HEK293T (cell line): ENCODE data around the gene TECPR1.

ENCODE experiments used
- CTCF ChIA-PET: fragments of 350-600 bp; formaldehyde crosslinking; extraction: SDS; loops from one replicate; lab custom pipeline; 2021; ENCODE audit warnings: antibody characterized with exemption, inconsistent platforms; lab: Yijun Ruan, JAX
- POLR2A ChIA-PET: fragments of 350-600 bp; formaldehyde crosslinking; extraction: SDS; loops from one replicate; lab custom pipeline; 2020; ENCODE audit warnings: antibody characterized with exemption, inconsistent platforms; lab: Yijun Ruan, JAX
- DNase-seq: peaks from one replicate; pipeline ENCODE4 v3.0.0; 2012; ENCODE audit warnings: mixed read lengths; ENCODE audit errors: extremely low spot score
- ARNT ChIP-seq: fragments of 450-650 bp; IDR thresholded peaks from 2 replicates; pipeline ENCODE4 v1.6.1; 2017; ENCODE audit warnings: mild to moderate bottlenecking
- BHLHE40 ChIP-seq: fragments of 450-650 bp; IDR thresholded peaks from 2 replicates; pipeline ENCODE4 v1.6.1; 2016; ENCODE audit warnings: mild to moderate bottlenecking, moderate library complexity, borderline replicate concordance
- CTBP1 ChIP-seq: fragments of 450-650 bp; IDR thresholded peaks from 2 replicates; pipeline ENCODE4 v1.6.1; 2016; ENCODE audit warnings: borderline replicate concordance
- ELF4 ChIP-seq: fragments of 450-650 bp; IDR thresholded peaks from 2 replicates; pipeline ENCODE4 v1.6.1; 2017; ENCODE audit warnings: antibody characterized with exemption
- FOXA1 ChIP-seq: fragments of 450-650 bp; IDR thresholded peaks from 2 replicates; pipeline ENCODE4 v1.6.1; 2016; ENCODE audit warnings: mild to moderate bottlenecking
- FOXK2 ChIP-seq: fragments of 450-650 bp; IDR thresholded peaks from 2 replicates; pipeline ENCODE4 v1.6.1; 2016; ENCODE audit warnings: mild to moderate bottlenecking
- FOXM1 ChIP-seq: fragments of 450-650 bp; IDR thresholded peaks from 2 replicates; pipeline ENCODE4 v1.6.1; 2017; ENCODE audit warnings: mild to moderate bottlenecking, borderline replicate concordance
- HDGF ChIP-seq: fragments of 450-650 bp; IDR thresholded peaks from 2 replicates; pipeline ENCODE4 v1.6.1; 2017; ENCODE audit warnings: antibody characterized with exemption, borderline replicate concordance
- L3MBTL2 ChIP-seq: fragments of 450-650 bp; conservative IDR thresholded peaks from 2 replicates; pipeline ENCODE4 v1.6.1; 2016; ENCODE audit warnings: mild to moderate bottlenecking
- LEF1 ChIP-seq: fragments of 450-650 bp; IDR thresholded peaks from 2 replicates; pipeline ENCODE4 v1.6.1; 2017; ENCODE audit warnings: mild to moderate bottlenecking, borderline replicate concordance
- NFRKB ChIP-seq: fragments of 450-650 bp; IDR thresholded peaks from 2 replicates; pipeline ENCODE4 v1.6.1; 2016; ENCODE audit warnings: mild to moderate bottlenecking, moderate library complexity
- SP1 ChIP-seq: fragments of 450-650 bp; IDR thresholded peaks from 2 replicates; pipeline ENCODE4 v1.6.1; 2017
- SUZ12 ChIP-seq: fragments of 450-650 bp; IDR thresholded peaks from 2 replicates; pipeline ENCODE4 v1.6.1; 2016; ENCODE audit warnings: mild to moderate bottlenecking
- TARDBP ChIP-seq: fragments of 450-650 bp; IDR thresholded peaks from 2 replicates; pipeline ENCODE4 v1.6.1; 2016
- ZNF384 ChIP-seq: fragments of 450-650 bp; IDR thresholded peaks from 2 replicates; pipeline ENCODE4 v1.6.1; 2016
- TF ChIP-seq, protein P1 (sequence below): fragments of 450-650 bp; IDR thresholded peaks from 2 replicates; pipeline ENCODE4 v1.6.1; 2016

TECPR1 gene

GRCh38 chr7:98251601-98252424 lies at the start of gene TECPR1:
Gene TECPR1 (minus strand): TSS chr7:98252232. CDS start chr7:98246146, 6,086 bp downstream.
- CTCF ChIA-PET, result no interaction called here
- POLR2A ChIA-PET, result no interaction called here
- TF ChIP-seq SUZ12 (no peak), ELF4 (peak; percentile 89), TARDBP (no peak)
- TF ChIP-seq, protein P1, sequence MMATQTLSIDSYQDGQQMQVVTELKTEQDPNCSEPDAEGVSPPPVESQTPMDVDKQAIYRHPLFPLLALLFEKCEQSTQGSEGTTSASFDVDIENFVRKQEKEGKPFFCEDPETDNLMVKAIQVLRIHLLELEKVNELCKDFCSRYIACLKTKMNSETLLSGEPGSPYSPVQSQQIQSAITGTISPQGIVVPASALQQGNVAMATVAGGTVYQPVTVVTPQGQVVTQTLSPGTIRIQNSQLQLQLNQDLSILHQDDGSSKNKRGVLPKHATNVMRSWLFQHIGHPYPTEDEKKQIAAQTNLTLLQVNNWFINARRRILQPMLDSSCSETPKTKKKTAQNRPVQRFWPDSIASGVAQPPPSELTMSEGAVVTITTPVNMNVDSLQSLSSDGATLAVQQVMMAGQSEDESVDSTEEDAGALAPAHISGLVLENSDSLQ, result no peak
- DNase-seq, result peak; percentile 98

DNA sequence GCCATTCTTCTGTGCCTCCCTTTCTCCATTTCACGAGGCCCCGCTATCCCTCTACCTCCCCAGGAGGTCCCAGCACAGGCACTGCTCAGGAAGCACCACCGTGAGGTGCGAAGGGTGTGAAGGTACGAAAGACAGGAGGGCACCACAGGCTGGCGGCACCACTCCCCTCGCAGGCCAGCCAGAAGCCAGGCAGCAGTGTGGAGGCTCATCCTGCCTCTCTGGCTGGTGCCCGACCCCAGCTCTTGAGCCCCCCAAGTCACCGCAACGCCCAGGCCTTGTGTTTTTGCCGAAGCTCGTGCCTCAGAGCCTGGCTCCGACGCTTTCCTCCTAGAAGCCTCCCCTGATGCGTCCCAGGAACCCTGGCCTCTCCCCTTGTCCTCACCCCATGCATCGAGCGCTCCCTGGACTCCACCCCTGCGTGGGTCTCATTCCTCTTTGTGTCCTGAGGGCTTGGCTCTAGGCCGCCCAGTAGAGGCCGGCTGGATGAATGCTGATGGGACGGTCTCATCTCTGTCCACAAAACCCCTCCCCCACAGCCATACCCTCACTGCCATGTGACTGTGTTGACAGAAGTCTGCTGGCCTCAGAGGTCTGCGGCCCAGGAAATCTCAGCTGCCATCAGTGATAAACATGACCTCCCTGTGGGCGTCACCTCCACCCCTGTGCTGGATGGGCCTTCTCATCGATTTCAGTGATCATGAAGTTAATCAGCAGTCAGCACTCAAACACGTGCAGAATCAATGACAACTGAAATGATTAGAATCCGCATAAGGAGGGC lies 48.8 kb upstream of the TECPR1 start:
- ChIA-PET POLR2A (no interaction called here), CTCF (no interaction called here)
- TF ChIP-seq HDGF (no peak), ELF4 (no peak), SUZ12 (no peak), FOXA1 (no peak), FOXM1 (no peak), CTBP1 (no peak), FOXK2 (no peak), BHLHE40 (no peak), LEF1 (no peak), ZNF384 (no peak), ARNT (no peak), SP1 (no peak), L3MBTL2 (no peak), TARDBP (no peak), NFRKB (no peak)
- TF ChIP-seq, protein P1, result no peak
- DNase-seq, result no peak

GRCh38 chr7:98297626-98298286 lies 45.7 kb upstream of the TECPR1 start:
- POLR2A ChIA-PET, result interaction anchor here (1.4 kb wide), 1 partner anchor 103 kb away, joined by 4 read pairs; the partner anchor contains the start of gene BAIAP2L1
- DNase-seq, result no peak
- TF ChIP-seq SP1, result no peak
- TF ChIP-seq FOXK2, result no peak
- CTCF ChIA-PET, result interaction anchor here (0.7 kb wide), 1 partner anchor 104 kb away, joined by 4 read pairs; no protein-coding TSS in a partner anchor

GRCh38 chr7:98296833-98297232 lies 44.8 kb upstream of the TECPR1 start:
- ChIA-PET CTCF (no interaction called here), POLR2A (no interaction called here)
- no peak for TF ChIP-seq FOXA1
- no peak for TF ChIP-seq TARDBP
- DNase-seq, result no peak

GRCh38 chr7:98295467-98296192 lies 43.6 kb upstream of the TECPR1 start:
- DNase-seq, result no peak
- TF ChIP-seq ARNT, result no peak
- TF ChIP-seq FOXA1, result no peak
- no peak for TF ChIP-seq LEF1
- no peak for TF ChIP-seq BHLHE40
- no peak for TF ChIP-seq L3MBTL2
- no peak for TF ChIP-seq SUZ12
- TF ChIP-seq ZNF384, result no peak
- TF ChIP-seq, protein P1, result no peak
- no peak for TF ChIP-seq CTBP1
- TF ChIP-seq HDGF, result no peak
- TF ChIP-seq FOXM1, result no peak
- ChIA-PET POLR2A (interaction anchor here (1.3 kb wide), 1 partner anchor 105 kb away, joined by 4 read pairs; the partner anchor contains the start of gene BAIAP2L1), CTCF (no interaction called here)

- POLR2A ChIA-PET, result interaction anchor here (1.3 kb wide), 1 partner anchor 106 kb away, joined by 4 read pairs; the partner anchor contains the start of gene BAIAP2L1
- DNase-seq, result peak; percentile 83
- CTCF ChIA-PET, result interaction anchor here (0.6 to 1.1 kb wide), 5 partner anchors 121 to 543 kb away, joined by 3 to 4 read pairs (median 3); no protein-coding TSS in a partner anchor
These were observed 42.9 kb upstream of the TECPR1 start for GRCh38 chr7:98294798-98295382.

More at GRCh38 chr7:98294798-98295382, 42.9 kb upstream of the TECPR1 start:
- TF ChIP-seq HDGF, result peak; percentile 80; the same call in 1 of the 2 replicates
- TF ChIP-seq NFRKB, result no peak
